Tibial nerve (tissue), 3 donors: ENCODE results near the gene ALDH1A3.
"Not testable (repeated sequence)": the region's sequence is repeated elsewhere in the genome, so short reads cannot be mapped to it uniquely, and the experiment has no call there.

Experiments
- CTCF ChIP-seq, 5 experiments: fragments of 200-600 bp in 3 of 5; fragments of 450-650 bp in 2 of 5; sonication (generic) in 3 of 5; IDR thresholded peaks; one replicate each; pipeline ENCODE4 v1.5.1; 2016 to 2019; ENCODE audit warnings: antibody characterized with exemption in 5 of 5, mild to moderate bottlenecking in 3 of 5, moderate library complexity in 2 of 5
- POLR2A ChIP-seq, 2 donors: fragments of 450-650 bp; IDR thresholded peaks; one replicate each; pipeline ENCODE4 v1.6.1; 2017; ENCODE audit warnings: antibody characterized with exemption in 2 of 2, mild to moderate bottlenecking in 2 of 2, moderate library complexity in 2 of 2

GRCh38 chr15:100851428-100852015 is 28.1 kb upstream of the ALDH1A3 start:
- TF ChIP-seq POLR2A, CTCF (IDR thresholded peaks at IDR 0.05): not testable (repeated sequence)
